Activated T-cell treated with anti-CD3 and anti-CD28 coated beads, Interleukin-2, amount 50 U/mL, for 48 hours (primary cell): ENCODE data around the gene INO80E.
"Not testable (repeated sequence)": the region's sequence is repeated elsewhere in the genome, so short reads cannot be mapped to it uniquely, and the experiment has no call there.

Source experiments
- DNase-seq, 2 experiments: peaks; one replicate each; pipeline ENCODE4 v3.0.0-alpha.2; 2020

The INO80E gene

DNA sequence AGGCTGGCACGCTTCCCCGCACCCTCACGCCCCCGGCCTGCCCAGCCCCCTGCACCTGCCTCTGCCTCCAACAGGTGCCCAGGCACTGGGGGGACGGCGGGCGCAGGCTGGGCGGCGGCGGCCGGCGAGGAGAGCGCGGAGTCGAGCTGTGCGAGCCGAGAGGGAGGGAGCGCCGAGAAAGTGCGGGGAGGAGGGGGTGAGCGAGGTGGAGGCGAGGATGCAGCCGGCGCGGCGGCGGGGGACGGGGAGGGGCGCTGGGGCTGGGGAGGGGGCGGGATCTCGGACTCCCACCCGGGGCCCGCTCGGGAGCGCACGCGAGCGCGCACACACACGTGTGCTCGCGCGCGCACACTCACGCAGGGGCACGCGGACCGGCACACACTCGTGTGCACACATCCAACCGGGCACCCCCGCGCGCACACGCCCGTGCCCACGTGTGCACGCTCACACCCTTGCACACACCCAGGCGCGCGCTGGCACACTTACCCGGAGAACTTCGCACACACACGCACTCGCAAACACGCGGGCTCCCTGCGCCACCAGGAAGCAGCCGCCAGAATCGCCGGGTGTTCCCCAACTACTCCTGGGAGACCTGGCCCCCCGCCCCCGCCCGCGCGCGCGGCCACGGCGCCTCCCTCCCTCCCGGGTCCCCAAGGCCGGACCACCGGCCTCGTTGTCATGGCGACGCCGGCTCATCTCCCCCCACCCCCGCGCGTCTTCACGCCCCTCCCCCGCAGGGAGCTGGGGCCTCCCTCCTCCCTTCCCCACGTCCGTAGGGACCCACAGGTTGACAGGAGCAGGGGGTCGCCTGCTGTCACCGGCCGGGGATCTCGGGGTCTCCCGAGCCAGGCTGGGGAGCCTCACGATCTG, 15.0 kb downstream of the INO80E start, which contains the start of gene DOC2A:
Gene DOC2A, minus strand, starts transcription at position 184 of the 870 bp plus-strand sequence. CDS start 805 bp downstream, outside the sequence.
- peak in 1 of 2 experiments; percentile 48 for DNase-seq

DNA sequence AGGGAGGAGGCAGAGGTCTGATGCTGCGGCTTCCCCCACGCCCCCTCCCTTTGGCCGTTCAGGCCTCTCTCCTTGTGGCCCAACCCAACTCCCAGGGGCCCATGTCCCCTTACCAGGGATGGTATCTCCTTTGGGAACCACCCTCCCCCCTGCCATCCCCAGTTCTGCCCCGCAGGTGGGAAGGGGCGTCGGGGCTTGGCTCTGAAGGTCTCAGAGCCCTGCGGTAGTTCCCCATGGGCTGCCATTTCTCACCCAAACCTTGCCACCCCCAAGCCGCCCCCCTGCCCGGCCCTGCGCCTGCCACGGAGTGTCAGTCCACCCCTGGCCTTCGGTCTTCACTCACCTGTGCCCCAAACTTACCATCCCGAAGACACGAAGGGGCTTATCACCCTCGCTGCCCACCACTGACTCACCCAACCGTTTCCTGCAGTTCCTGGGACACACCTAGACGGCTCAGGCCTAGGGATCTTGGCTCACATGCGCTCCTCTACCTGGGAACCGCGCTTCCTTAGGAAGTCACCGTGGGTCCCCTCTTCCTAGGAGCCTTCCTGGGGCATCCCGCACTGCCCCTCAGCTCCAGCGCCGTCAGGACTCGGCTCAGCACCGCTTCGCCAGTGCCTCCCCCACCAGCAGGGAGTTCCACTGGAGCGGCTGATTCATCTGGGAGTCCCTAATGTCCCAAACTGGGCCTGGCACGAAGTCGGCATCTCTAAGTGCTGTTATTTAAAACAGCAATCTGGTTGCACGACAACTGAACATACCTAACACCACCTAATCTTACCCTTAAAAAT, 15.9 kb downstream of the INO80E start:
- DNase-seq, result no peak

DNA sequence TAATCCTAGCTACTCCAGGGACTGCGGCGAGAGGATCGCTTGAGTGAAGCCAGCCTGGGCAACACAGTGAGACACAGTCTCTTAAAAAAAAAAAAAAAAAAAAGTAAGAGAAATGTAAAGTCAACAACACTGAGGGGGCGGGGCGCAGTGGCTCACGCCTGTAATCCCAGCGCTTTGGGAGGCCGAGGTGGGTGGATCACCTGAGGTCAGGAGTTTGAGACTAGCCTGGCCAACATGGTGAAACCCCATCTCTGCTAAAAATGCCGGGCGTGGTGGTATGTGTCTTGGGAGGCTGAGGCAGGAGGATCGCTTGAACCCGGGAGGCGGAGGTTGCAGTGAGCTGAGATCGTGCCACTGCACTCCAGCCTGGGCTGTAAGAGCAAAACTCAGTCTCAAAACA, 16.6 kb downstream of the INO80E start:
- DNase-seq, result not testable (repeated sequence)

DNA sequence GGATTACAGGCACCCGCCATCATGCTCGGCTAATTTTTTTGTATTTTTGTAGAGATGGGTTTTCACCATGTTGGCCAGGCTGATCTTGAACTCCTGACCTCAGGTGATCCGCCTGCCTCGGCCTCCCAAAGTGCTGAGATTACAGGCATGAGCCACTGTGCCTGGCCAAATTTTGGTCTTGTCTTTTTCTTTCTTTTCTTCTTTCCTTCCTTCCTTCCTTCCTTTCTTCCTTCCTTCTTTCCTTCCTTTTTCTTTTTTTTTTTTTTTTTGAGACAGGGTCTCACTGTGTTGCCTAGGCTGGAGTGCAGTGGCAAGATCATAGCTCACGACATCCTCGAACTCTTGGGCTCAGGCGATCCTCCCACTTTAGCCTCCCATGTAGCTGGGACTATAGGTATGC, 19.4 kb downstream of the INO80E start:
- DNase-seq, result not testable (repeated sequence)

DNA sequence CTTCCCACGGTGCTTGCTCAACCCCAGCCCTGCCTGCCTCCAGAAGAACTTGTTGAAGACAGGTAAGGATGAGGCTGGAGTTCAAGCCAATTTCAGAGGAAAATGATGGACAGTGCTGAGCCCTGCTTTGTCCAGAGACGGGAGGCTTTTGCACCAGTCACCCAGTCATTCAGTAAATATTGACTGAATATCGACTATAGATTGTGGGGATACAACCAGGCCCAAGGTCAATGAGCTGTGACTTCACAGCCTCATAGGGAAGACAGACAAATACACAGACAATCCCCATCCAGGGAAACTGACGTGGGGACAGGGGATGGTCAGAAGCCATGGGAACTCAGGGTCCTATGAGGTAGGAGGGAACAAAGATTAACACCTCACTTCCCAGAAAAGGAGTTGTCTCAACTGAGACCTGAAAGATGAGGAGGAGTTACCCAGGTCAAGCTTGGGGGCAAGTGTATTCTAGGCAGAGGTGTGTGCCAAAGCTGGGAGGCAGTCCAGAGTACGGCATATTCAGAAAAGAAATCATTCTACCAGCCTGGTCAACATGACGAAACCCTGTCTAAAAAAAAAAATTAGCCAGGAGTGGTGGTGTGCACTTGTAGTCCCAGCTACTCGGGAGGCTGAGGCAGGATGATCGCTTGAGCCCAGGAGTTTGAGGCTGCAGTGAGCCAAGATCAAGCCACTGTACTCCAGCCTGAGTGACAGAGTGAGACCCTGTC, 20.7 kb downstream of the INO80E start:
- DNase-seq, result no peak

DNA sequence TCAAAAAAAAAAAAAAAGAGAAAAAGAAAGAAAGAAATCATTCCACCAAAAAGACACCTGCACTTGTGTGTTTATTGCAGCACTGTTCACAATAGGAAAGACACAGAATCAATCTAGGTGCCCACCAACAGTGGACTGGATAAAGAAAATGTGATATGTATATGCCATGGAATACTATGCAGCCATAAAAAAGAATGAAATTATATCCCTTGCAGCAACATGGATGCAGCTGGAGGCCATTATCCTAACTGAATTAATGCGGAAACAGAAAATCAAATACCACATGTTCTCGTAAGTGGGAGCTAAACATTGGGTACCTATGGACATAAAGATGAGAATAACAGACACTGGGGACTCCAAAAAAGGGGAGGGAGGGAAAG, 21.2 kb downstream of the INO80E start:
- no peak for DNase-seq

DNA sequence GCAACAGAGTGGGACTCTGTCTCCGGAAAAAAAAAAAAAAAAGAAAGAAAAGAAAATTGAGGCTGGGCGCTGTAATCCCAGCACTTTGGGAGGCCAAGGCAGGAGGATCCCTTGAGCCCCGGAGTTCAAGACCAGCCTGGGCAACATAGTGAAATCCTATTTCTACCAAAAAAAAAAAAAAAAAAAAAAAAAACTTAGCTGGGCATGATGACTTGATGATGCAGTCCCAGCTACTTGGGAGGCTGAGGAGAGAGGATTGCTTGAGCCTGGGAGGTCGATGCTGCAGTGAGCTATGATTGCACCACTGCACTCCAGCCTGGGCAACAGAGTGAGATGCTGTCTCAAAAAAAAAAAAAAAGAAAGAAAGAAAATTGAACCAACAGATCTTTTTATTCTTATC, 21.9 kb downstream of the INO80E start:
- DNase-seq, result not testable (repeated sequence)

DNA sequence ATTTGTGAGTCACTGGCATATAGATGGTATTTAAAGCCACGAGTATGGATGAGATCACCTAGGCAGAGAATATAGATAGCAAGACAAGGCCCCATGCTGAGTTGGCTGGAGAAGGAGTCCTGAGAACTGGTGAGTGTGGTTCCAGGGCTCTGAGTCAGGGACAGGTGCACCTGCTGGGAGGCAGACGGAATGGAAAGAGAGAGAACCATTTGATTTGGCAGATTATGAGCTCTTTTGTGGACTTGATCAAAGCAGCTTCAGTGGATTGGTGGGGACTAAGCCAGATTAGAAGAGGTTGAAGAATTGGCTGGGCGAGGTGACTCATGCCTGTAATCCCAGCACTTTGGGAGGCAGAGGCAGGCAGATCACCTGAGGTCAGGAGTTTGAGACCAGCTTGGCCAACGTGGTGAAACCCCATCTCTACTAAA, 22.7 kb downstream of the INO80E start:
- DNase-seq, result no peak

DNA sequence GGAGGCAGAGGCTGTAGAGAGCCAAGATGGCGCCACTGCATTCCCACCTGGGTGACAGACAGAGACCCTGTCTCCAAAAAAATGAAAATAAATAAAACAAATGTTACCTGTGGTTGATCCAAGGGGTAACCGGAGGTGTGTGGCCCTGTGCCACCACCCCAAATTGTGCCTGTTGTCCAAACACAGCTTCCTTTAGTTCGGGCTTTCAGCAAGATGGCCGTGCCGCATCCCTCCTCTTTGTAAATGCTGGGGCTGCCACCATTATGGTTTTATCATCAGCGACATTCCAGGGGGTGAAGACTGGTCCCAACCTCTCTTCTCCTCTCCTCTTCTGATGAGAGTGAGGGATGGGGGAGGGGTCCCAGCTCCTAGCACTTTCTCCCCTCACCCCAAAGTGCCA, 26.8 kb downstream of the INO80E start, which contains the start of gene C16orf92:
Gene C16orf92, plus strand, starts transcription at position 312 of the 400 bp plus-strand sequence. CDS start 143 bp downstream, outside the sequence.
- no peak for DNase-seq

DNA sequence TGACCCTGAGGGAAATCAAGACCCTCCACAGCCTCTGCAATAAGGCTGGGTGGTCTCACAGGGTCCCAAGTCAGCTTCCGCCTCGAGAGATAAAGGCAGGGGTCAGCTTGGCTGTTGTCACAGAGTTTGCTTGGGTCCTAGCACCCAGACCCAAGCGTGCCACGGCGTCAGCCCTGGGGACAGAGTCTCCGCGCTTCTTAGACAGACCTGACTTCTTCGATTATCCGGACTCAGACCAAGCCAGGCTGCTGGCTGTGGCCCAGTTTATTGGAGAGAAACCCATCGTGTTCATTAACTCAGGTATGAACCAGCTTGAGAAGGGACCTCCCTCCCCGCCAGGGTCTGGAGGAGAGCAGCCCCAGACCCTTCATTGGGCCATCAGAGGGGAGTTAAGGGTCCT, 27.5 kb downstream of the INO80E start:
- no peak for DNase-seq

DNA sequence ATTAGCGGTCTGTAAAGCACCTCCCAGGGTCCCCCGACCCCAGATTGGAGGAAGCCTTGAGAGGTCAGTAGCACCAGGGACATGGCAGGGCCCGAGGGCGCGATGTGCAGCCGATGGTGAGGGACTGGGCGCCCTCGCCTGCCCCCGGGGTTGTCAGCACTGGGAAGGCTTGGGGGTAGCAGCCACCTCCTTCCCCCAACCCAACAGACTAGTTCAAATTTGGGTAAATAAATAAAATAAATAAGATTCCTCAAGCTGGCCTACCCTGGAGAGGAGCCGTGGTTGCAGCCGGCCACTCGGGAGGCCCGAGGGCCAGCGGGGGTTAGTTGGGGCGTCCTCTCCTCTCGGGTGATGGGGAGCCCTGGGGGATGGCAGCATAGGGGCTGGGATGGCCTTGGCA, 28.4 kb downstream of the INO80E start:
- DNase-seq, result no peak

DNA sequence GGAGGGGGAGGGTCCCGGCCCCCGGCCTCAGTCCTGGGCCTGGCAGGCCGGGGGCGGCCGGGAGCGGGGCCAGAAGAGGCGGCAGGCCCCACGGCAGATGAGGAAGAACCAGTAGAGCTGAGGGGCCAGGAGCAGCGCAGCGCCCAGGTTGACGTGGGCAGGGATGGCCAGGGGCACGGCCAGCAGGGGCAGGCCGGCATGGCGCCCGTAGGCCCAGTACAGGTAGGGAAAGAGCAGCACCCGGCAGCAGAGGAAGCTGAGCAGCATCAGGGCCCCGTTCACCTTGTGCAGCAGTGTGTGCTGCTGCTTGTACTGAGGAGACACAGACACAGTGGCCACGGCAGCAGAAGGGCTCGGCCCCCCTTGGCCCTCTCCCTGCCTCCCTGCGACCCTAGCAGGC, 29.1 kb downstream of the INO80E start:
- DNase-seq, result no peak

DNA sequence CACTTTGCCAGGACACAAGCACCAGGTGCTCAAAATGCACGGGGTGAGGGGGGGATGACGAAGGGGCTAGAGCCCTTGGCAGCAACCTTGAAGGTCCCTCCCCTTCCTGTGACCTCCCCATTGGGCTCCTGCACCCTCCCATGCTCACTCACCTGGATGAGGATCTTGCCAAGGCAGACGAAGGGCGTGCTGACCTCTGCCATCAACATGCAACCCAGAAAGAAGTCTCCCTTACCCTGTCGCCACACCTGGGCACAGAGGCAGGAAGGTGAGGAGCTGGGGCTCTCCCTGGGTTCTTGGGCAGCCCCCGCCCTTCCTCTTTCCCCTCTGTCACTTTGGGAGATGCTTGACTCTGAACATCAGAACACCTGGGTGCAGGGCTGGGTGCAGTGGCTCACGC, 29.5 kb downstream of the INO80E start:
- DNase-seq, result no peak

DNA sequence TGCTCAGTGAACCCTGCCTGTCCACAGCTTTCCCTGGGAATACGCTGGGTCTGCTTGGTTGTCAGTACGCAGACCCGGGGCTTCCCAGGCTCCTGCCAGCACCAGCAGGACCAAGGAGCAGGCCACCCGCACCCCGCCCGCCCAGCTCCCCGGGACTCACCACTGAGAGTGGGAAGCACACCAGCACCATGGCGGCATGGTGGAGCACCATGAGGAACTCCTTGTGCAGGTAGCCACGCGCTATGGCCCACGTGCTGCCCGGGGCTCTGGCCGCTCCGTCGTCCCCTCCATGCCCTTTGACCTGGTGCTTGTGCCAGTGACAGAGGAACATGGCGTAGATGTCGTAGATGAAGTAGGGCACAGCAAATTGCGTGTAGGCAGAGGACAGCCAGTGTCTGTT, 30.4 kb downstream of the INO80E start:
- DNase-seq, result no peak

DNA sequence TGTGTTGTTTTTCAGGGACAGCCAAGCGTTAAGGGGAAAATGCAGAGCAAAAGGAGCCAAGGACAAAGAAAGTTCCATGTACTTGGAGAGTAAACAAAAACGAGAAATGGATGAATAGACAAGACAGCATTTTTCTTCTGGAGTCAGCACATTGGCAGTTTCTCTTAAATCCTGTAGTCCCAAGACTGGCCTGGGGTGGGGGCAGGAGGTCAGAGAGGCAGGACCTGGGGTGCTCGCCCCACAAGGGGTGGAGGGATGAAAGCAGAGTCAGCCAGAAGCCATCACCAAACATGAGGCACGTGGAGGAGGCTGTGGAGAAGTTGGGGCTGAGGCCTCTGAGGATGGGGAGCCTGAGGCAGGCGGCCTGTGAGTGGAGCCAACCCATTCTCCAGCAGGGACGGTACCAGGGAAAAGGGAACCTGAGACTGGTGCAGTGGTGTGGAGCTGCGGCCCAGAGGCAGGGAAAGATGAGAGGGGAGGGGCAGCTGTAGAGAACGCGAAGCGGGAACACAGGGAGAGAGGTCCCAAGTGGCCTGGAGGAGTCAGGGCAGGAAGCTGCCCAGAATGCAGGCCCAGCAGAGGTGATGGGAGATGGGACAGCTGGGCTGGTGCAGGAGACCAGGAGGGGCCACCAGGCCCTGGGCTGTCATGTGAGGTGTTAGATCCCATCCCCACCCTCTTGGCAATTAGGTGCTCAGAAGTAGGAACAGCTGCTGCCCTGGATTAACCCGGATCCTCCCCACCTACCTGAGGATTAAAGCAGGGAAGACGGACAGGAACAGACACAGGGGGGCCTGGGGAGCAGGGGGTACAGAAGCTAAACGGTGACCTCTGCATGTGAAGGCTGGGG, 31.8 kb downstream of the INO80E start:
- DNase-seq, result no peak

DNA sequence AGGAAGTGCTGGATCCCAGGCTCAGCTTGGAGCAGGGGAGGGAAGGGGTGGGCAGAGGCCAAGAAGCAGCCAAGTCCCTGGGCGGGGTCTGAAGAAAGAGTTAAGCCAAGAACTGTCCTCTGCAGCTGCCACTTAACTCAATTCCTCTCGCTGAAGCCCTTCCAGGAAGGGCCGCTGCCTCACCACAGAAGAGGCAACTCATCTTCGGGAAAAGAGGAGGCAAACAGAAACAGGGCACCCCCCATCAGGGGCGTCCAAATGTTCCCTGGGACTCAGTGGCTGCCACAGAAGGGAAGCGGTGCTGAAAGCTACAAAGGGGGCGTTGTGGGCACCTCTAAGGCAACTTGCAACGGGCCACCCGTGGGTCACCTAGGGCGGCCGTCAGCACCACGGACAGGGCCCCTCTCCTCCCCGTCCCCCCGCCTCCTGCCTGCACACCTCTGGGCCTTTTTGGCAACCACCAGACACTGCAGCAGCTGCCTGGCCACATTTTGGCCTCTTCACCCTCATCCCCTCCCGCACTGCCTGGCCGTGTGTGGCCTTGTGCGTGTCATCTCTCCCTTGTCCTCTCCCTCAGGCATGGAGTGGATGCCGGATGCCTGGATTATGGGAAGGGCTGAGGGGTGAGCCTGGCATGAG, 32.5 kb downstream of the INO80E start:
- peak; percentile 40 to 52 for DNase-seq

DNA sequence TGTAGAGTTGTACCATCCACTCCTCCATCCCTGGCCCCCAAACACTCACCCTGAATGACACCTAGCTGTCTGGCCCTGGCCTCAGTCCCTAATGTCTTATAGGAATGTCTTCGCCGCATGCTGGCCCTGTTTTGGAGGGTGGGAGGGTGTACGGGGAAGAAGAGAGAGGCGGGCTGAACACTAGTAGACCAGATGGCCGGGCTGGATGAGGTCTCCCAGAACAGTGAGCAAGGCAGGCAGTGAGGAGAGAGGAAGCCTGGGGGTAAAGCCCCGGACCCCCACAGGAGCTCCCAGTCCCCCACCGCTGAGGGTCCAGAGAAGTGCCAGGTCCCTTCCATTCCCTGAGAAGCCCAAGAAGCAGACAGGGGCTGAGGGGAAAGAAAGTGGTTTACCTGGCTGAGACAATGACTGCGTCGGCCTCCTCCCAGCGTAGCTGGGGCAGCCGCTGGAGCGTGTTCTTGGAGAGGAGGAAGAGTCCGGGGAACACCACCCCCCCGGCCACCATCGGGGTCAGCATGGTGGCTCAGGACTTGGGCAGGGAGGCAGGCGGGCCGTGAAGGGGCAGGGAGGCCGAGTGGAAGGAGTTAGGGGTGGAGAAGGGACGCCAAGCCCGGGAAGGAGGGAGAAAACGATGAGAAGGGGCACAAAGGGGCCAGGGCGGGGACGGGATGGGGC, 34.1 kb downstream of the INO80E start:
- DNase-seq, result no peak

DNA sequence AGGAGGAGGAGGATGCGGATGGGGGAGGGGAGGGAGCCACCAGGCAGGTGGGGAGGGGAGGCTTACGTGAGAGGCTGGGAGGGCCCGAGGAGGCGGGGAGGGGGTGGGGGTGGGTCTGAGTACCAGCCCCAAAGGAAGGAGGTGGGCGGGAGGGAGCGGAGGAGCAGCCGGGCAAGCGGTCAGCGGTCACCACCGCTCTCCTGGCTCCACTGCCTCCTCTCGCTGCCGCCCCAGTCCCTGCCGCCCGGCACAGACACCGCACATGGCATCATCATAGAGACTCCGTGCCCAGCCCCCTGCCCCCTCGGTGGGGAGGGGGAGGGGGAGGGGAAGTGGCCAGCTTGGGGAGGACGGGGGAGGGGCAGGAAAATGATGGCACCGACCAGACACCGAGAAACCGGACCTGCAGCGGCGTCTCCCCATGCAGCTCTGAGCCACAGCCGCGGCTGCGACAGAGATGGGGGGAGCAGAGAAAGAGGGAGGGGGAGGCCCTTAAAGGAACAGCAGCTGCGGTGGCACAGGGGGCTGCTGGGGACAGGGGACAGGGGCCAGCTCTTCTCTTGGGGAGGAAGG, 34.9 kb downstream of the INO80E start, which contains the start of gene TLCD3B:
Gene TLCD3B, minus strand, starts transcription at position 431 of the 573 bp plus-strand sequence. CDS start 744 bp downstream, outside the sequence.
- no peak for DNase-seq

DNA sequence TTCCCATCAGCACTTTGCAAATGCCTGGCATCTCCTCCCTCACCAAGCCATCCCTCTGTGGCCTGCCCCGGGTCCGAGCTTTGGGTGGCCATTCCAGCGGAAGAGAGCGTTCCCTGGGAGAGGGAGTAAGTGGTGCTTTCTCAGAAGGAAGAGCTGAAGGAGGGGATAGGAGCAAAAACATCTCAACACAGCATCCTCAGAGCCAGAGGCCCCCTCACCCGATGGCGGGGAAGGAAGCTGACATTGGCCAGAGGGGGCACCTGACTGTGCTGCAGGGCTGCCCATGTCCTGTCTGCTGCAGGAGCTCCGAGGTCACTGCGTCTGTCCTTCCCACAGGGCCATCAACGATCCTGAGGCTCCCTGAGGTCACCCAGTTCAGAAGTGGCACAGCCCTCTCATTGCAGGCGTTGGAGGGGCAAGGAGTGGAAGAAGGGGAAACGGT, 35.5 kb downstream of the INO80E start:
- no peak for DNase-seq

DNA sequence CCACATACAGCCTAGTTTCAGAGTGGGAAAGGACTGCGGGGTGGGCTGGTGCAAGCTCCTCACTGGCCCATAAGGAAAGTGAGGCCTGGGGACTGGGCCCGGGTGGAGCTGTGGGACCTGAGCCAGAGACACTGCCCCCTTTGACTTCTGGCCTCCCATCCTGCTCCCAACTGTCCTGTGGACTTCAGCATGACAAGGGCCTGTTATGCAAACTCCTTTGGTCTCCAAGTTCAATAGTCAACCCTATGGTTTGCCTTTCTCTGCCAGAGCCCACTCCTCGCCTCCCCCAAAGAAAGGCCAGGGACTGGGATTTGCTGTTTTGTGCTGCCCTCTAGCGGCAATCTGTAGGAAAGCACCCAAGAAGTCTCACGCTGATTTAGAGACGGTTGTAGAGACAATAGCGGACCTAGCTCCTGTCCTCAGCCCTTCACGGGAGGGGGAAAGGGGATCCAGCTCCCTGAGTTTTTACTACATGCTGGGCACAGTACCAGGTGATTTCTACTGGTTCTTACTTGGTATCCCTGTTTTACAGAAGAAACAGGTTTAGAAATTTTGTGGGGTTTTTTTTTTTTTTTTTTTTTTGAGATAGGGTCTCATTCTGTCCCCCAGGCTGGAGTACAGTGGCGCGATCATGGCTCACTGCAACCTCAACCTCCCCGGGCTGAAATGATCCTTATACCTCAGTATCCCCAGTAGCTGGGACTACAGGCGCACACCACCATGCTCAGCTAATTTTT, 36.2 kb downstream of the INO80E start:
- peak; percentile 80 to 82 for DNase-seq
